GM19023 (cell line): ENCODE measurements around the gene DNAH11.
"Not testable (repeated sequence)": the region's sequence is repeated elsewhere in the genome, so short reads cannot be mapped to it uniquely, and the experiment has no call there.

Experiments used
- ATAC-seq: cut with Tn5 transposase; IDR thresholded peaks from one replicate; pipeline ENCODE4 v1.9.1; 2021; ENCODE audit warnings: mild to moderate bottlenecking, moderate library complexity; ENCODE audit not compliant: unreplicated experiment

DNAH11 gene

DNA sequence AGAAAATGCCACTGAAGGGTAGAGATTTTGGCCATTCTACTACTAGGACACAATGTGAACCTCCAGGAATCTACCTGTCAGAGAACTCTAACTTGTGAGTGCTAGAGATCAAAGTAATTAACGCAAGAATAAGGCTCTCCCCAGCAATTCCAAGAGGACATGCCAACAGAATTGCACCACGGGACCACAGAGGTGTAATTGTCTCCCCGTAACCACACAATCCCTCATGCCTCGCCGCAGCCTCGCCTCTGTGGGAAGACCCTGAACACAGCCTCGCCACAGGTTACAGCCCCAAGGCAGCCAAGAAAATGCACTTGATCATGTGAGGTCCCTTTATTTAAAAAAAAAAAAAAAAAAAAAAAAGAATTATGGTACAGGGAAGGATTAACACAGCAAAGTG lies 373.3 kb downstream of the DNAH11 start:
- no peak for ATAC-seq

DNA sequence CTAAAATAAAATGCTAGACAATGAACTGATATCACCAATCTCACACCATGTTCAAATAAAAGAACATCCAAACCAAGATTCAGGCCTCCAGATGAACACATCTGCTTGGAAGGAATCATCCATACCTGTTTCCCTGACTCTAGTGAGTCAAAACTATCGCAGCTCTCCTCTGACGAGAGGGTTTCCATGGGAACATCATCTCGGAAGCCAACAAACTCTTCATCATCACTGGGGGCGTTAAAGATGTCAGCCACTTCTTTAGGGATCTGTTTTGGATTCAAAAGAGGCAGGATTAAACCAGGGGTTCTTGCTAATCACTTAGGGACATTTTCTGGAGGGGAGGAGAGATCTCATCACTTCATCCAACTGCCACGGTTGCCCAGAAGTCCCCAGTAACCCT lies 373.8 kb downstream of the DNAH11 start:
- ATAC-seq, result no peak

DNA sequence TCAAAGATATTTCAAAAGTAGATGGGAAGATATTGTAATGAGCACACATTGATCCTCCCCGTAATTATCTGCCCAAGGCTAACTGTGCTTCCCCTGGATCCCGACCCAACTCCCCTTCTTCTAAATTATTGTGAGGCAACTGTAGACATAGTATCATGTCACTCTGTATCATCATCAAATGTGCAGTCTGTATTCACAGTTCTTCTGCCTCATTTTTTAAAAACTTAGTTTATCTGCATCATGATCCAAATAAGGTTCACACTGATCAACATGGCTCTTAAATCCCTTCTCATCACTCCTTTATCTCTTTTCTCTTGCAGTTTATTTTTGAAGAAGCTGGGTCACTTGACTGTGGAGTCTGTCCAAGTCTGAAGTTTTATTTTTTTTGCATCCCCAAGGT lies 375.4 kb downstream of the DNAH11 start:
- ATAC-seq, result no peak

DNA sequence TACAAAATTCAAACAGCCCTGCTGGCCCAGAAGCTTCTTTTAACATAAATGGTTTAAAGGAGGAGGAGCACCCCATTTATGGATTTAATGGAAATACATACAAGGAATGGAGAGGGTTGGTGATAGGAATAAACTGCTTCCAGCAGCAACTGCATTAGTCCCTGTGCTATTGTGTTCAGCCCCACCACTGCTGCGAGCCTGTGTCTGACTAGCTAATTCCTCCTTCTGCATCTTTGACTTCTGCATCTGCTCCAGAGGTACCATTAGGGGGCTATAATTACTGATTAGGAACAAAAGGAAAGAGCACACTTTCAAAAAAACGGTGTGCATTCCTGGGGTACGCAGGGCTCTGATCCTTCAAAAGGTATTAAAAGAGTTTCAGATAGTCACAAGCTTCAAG lies 378.1 kb downstream of the DNAH11 start:
- no peak for ATAC-seq

DNA sequence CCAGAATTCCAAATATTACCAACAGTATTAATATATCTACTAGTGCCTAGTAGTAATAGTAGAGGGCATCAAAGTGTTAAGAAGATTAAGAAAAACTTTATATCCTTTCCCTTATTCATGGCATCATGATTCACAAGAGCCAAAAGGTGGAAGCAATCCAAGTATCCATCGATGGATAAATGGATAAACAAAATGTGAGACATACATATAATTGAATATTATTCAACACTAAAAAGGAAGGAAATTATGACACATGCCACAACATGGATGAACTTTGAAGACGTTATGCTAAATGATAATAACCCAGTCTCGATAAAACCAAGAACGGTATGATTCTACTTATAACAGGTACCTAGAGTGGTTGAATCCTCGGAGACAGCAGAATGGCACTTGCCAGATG lies 379.8 kb downstream of the DNAH11 start:
- ATAC-seq, result no peak

DNA sequence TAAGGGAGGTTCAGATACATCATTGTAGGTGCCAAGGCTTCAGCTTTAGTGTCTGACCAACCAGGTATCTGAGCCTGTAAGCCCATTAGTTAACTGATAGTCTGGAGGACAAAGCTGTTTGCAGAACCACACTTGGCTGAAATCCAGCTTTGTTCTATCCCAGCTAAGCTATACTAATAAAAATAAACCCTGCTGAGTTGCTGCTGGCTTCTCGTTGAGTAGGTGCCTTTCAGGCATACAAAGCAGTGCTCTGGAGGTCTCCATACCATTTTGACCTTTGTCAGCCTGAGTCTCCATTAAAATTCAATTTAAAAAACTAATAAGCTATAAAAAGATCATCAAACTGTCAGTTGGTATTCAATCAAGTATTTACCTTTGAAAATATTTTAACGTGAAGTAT lies 380.8 kb downstream of the DNAH11 start:
- ATAC-seq, result no peak

DNA sequence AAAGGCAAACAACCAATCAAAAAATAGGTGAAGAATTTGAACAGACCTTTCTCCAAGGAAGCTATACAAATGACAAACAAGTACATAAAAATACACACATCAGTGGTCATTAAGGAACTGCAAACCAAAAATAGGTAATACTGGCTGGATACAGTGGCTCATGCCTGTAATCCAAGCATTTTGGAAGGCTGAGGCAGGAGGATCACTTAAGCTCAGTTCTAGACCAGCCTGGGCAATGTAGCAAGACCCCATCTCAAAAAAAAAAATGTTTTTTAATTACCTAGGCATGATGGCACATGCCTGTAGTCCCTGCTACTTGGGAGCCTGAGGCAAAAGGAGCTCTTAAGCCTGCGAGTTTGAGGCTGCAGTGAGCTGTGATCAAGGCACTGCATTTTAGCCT lies 383.6 kb downstream of the DNAH11 start:
- no peak for ATAC-seq

DNA sequence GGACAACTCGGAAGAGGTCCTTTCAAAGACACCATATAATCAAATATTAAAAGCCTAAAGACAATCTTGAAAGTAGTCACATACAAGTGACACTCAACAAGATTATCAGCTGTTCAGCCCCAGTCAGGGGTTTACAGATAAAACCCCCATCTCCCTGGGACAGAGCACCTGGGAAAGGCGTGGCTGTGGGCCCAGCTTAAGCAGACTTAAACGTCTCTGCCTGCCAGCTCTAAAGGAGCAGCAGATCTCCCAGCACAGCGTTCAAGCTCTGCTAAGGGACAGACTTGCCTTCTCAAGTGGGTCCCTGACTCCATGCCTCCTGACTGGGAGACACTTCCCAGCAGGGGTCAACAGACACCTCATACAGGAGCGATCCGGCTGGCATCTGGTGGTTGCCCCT lies 384.9 kb downstream of the DNAH11 start:
- ATAC-seq, result no peak

DNA sequence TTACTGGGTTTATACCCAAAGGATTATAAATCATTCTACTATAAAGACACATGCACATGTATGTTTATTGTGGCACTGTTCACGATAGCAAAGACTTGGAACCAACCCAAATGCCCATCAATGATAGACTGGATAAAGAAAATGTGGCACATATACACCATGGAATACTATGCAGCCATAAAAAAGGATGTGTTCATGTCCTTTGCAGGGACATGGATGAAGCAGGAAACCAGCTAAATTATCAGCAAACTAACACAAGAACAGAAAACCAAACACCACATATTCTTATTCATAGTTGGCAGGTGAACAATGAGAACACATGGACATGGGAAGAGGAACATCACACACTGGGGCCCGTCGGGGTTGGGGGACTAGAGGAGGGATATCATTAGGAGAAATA lies 390.5 kb downstream of the DNAH11 start:
- not testable (repeated sequence) for ATAC-seq

DNA sequence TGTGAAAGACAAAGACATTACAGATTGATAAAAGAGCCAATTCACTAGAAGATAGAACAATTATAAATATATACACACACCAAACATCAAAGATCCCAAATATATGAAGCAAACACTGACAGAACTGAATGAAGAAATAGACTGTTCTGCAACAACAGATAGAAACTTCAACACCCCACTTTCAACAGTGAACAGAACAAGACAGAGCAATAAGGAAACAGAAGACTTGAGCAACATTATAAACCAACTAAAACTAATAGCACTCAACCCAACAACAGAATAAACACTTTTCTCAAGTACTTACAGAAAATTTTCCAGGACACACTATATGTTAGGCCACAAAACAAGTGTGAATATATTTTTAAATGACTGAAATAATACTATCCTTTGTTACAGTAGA lies 392.0 kb downstream of the DNAH11 start:
- ATAC-seq, result no peak

DNA sequence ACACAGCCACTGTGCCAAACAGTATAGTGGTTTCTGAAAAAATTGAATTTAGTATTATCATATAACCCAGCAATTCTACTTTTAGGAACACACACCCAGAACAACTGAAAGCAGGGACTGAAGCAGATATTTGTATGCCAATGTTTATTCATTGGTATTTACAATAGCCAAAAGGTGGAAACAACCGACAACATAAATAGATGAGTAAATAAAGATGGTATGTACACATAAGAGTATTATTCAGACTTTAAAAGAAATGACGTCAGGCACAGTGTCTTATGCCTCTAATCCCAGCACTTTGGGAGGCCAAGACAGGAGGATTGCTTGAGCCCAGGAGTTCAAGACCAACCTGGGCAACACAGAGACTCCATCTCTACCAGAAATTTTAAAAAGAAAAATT lies 395.6 kb downstream of the DNAH11 start:
- no peak for ATAC-seq

DNA sequence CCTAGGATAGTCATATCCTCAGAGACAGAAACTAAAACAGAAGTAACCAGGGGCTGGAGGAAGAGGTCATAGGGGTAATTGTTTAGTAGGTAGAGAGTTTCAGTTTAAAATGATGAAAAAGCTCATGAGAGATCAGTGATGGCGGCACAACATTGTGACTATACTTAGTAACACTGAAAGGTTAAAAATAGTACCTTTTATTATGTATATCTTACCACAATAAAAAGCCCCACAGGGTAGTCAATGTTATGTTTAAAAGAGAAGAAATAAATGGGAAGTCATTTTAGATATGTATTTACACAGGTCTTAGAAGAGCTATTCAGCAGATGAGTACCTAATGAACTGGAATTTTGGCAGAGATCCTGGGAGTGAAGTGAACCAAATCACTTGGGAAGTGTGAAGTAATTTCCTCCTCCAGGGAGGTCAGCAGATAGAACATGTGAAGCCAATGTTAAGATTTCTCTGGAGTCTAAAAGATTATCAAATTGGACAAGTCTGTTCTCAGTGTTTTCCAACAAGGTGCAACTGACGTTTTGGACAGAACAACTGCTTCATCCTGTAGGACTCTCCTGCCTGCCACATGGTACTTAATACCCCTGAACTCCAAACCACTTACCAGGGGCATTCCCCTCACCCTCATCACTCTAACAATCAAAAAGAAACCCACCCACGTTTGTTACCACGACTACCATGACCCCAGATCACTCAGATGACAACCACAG lies 396.5 kb downstream of the DNAH11 start:
- peak; percentile 78 for ATAC-seq

DNA sequence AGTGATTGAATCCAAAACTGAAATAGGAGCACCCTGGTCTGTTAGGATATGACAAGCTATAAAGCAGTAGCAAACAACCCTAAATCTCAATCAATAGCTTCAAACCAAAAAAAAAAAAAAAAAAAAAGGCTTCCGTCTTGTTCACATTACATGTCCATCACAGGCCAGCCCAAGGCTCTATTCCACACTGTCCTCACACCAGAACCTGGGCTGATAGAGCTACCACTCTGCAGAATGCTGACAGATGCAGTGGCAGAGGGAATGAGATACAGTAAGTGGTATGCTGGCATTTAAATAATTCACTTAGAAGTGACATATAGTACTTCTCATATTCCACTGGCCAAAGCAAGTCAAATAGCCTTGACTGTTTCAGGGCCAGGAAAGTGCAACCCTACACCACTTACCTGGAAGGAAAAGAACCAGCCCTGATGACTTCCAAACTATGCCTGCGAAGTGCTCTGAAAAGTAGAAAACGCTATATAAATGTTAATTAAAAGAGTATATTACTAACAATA lies 397.1 kb downstream of the DNAH11 start:
- ATAC-seq, result no peak

DNA sequence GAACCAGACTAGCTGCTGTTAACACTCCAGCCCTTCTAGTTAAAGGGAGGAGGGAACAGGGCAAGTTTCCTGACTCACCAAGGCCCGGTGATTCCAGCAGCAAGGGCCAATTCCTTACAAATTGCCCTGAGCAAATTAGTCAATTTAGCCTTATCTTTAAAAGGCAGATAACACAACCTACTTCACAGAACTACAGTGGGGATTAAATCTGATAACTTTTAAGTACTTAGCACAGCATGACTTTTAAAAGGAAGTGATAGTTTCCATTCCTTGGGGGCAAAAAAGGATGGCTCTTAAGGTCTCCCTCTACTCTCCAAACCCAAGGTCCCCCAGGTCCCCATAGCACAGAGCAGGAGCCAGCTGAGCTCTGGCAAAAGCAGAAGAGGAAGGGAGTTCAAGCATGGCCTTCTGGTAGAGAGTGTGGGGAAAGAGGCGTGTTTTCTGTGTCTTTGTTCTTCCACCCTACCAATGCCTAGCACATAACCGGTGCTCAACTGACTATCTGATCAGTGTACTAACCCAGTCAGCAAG lies 398.8 kb downstream of the DNAH11 start:
- no peak for ATAC-seq

DNA sequence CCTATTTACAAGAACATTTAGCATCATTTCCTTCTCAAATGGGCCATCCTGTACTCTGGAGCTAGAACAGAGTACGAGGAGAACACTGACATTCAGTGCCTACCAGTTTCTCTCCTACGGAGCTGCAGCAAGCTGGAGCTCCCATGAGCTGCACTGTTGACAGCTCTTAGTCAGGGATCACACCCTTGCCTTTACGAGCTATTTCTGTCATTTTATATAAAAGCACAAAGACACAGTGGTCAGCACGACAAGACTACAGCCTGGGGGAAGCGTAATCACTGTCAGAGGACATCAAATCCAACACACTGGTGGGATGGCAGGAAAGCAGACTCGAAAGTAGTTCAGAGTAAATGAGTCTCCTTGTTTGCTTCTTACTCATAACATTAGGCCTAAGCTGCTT lies 400.1 kb downstream of the DNAH11 start:
- ATAC-seq, result no peak

DNA sequence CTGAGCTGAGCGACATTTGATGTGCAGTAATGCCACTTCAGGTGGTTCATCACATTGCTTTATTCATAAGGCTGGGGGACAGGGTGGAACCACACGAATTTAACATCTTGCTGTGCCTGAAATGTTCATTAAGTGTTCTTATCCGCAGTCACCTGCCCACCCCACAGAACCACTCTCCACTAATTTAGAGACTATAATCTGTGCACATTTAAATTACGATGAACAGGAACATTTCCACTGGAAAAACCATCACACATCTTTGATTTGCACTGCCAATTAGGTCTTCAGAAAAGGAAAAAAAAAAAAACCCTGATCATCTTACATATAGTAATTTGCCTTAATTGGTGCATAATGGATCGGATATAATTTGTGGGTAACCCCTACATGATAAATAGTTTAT lies 400.6 kb downstream of the DNAH11 start:
- ATAC-seq, result no peak

DNA sequence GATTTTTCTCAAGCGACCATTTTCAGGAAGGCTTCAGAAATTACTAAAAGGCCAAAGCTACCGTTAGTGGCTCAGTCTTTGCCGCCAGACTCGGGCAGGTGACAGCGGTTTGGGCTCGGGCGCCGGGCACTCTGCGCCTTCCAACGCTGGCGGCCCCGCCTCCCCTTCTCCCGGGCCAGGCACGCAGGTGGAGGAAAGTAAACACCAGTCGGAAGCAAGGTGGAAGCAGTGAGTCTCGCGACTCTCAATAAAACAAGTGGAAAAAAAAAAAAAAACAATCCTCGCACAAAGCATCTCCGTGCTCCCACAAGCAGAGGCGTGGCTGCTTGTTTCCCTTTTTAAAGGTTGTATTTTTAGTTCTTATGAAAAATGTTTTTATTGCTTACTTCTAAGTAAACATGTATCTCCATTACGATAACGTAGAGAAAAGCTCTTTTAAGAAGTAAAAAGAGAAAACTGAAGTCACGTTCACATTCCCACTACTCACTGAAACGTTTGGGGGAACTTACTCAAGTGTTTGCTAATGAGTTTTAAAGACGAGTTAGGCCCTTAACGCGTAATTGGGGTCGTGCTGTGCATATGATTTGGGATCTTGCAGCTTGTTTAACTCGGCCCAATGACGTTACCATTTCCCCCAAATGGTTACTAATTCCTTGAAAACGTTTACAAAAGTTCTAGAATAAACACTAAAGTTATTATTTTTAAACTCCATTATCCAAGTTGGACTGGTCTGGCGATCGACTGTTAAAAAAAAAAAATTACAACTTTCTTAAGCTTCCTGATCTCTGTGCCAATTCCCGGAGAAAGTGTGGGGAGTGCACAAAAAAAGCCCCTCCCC lies 402.0 kb downstream of the DNAH11 start:
- ATAC-seq, result no peak

DNA sequence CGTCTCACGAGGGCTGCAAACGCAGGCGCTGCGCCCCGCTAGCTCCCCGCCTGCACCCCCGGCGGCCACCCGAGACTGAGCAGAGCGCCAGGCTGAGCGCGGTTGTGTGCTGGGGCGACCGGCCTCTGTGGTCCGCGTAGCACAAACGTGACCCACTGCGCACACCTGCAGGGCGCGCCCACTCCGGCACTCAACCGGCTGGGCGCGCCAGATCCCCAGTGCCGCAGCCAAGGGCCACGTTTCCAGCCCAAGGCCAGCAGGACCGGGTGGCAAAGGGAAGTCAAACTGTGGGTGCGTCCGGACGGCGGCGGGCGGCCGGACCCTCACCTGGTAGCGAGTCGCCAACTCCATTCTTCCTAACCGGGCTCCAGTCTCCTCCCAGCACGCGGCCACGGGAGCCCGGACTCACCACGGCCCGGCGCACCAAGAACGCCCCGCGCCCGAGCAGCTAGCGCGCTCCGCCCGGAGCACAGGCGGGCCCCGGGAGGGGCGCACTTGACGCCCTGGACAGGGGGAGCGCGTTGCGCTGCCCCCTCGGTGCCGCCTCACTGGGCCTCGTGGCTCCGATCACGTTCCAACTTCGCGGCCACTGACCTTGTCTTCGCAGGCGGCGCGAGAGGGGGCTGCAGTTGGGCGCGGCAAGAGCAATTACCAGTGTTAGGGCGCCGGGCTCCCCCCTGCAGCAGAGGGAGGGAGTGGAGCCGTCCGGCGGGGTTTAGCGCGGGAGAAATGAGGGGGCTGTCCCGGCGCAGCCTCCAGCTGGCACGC lies 402.8 kb downstream of the DNAH11 start, which contains the start of gene CDCA7L:
TSS of gene CDCA7L (minus strand) at position 446 of the 768 bp plus-strand sequence. CDS start at position 351, 95 bp downstream.
- peak; percentile 91 for ATAC-seq

DNA sequence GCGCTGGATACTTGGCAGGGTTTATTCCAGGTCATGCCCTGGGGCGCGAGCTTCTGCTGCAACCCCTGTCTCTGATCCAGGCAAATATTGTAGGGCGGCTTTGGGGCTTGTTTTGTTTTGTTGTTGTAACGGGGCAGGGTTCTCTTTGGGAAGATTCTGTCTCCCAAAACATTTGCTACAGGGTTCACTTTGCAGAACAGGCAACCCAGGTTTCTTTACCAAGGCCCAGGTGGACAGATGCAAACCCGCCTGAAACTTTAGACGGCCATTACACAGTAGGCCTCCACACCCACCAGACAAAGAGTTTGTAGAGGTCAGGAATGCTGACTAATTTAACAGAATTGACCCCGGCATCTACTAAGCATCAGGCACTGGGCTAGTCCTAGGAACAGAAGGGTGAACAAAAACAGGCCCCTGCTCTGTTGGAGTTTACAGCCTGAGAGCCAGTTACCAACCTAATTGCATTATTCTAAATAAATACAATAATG lies 403.4 kb downstream of the DNAH11 start:
- no peak for ATAC-seq

DNA sequence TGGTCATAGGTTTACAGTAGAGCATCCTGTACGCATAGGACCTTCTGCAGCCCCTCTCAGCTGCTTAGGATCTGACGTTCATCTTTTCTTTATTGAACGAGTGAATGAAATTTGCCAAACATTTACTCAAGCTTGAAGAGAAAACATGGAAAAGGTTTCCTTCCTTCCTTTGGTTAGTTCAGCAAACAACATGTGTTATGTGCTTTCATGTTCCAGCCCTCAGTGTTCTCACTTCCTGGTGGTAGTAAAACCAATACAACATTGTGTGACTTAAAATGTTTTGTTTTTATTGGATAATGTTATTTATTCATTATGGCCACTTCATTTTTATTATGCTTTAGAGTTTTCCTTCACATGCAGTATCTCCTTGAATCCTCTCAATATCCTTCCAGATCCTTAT lies 404.2 kb downstream of the DNAH11 start:
- ATAC-seq, result no peak

DNA sequence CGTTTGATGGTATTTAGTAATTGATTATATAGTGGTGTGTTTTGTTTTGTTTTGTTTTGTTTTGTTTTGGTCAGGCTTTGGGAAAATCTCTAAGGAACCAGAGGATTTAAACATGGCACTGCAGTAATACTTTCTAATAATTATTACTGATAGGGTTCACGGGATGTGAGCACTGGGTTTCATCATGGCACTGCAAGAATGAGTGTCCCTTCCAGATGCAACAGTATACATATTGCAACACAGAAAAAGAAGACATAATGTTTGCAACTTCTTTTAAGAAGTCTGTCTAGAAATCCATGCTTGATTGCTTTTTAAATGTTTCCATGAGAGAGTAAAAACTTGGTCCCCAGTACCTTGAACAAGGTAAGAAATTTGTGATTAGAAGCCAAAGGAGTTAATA lies 405.1 kb downstream of the DNAH11 start:
- ATAC-seq, result no peak
